Measurements from ENCODE around the gene SZRD1. TPM values are rescaled to one million over a fixed set of nuclear protein-coding genes. Genes with fewer than 3 reads are reported as not detected.

SZRD1 gene
- polyA plus RNA-seq, 1 donor from 2014 or later = 13.6 TPM

DNA sequence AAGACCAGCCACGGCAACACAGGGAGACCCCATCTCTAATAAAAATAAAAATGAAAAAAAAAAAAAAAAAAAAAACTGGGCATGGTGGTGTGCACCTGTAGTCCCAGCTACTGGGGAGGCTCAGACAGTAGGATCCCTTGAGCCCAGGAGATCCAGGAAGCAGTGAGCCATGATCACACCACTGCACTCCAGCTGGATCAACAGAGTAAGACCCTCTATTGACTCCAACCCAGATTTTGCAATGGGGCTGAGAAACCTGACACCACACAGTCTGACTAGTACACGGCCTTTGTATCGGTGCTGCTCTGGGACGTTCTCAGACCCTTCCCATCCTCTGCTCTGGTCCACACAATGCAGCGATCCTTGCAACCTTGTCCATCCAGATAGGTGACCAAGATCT lies 38.4 kb downstream of the SZRD1 start:
- Histone ChIP-seq H3K4me3 (ENCODE audit: low read length) (no peak overlapping the region), H3K36me3 (ENCODE audit: insufficient read depth, low read length) (no peaks in the 10 kb centered on the region), H4K20me1 (ENCODE audit: insufficient read depth) (no peaks in the 10 kb centered on the region), H3F3A (ENCODE audit: insufficient read depth, low read length, poor library complexity, severe bottlenecking) (no peaks in the 10 kb centered on the region), H3K9me2 (ENCODE audit: insufficient read depth, low read length) (no peaks in the 10 kb centered on the region), H2AFZ (ENCODE audit: low read depth, low read length) (no peak overlapping the region), H3K79me2 (replicated peaks; ENCODE audit: insufficient read depth, low read length) (no peaks in the 10 kb centered on the region), H3K9ac (ENCODE audit: low read length) (no peak overlapping the region), H3K4me2 (ENCODE audit: low read length) (no peak overlapping the region), H3K27ac (ENCODE audit: low read length) (no peak overlapping the region), H3K27me3 (ENCODE audit: insufficient read depth, low read depth, low read length) (no peaks in the 10 kb centered on the region), H3K9me3 (ENCODE audit: low read length) (no peaks in the 10 kb centered on the region)
- TF ChIP-seq RAD21 (conservative IDR thresholded peaks at IDR 0.05) (no peak), SMC3 (conservative IDR thresholded peaks at IDR 0.05; ENCODE audit: poor library complexity) (no peak), TAF1 (IDR thresholded peaks at IDR 0.05; ENCODE audit: low read depth) (no peak), POLR2AphosphoS5 (IDR thresholded peaks at IDR 0.05) (no peak), MXI1 (conservative IDR thresholded peaks at IDR 0.05; ENCODE audit: poor library complexity, severe bottlenecking) (no peak), EZH2 (IDR thresholded peaks at IDR 0.05; ENCODE audit: borderline replicate concordance, insufficient read depth, low read length, poor library complexity, severe bottlenecking) (no peak)
- TF ChIP-seq, protein P1, sequence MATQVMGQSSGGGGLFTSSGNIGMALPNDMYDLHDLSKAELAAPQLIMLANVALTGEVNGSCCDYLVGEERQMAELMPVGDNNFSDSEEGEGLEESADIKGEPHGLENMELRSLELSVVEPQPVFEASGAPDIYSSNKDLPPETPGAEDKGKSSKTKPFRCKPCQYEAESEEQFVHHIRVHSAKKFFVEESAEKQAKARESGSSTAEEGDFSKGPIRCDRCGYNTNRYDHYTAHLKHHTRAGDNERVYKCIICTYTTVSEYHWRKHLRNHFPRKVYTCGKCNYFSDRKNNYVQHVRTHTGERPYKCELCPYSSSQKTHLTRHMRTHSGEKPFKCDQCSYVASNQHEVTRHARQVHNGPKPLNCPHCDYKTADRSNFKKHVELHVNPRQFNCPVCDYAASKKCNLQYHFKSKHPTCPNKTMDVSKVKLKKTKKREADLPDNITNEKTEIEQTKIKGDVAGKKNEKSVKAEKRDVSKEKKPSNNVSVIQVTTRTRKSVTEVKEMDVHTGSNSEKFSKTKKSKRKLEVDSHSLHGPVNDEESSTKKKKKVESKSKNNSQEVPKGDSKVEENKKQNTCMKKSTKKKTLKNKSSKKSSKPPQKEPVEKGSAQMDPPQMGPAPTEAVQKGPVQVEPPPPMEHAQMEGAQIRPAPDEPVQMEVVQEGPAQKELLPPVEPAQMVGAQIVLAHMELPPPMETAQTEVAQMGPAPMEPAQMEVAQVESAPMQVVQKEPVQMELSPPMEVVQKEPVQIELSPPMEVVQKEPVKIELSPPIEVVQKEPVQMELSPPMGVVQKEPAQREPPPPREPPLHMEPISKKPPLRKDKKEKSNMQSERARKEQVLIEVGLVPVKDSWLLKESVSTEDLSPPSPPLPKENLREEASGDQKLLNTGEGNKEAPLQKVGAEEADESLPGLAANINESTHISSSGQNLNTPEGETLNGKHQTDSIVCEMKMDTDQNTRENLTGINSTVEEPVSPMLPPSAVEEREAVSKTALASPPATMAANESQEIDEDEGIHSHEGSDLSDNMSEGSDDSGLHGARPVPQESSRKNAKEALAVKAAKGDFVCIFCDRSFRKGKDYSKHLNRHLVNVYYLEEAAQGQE (IDR thresholded peaks at IDR 0.05; ENCODE audit: borderline replicate concordance) = no peak
- TF ChIP-seq, protein P2, sequence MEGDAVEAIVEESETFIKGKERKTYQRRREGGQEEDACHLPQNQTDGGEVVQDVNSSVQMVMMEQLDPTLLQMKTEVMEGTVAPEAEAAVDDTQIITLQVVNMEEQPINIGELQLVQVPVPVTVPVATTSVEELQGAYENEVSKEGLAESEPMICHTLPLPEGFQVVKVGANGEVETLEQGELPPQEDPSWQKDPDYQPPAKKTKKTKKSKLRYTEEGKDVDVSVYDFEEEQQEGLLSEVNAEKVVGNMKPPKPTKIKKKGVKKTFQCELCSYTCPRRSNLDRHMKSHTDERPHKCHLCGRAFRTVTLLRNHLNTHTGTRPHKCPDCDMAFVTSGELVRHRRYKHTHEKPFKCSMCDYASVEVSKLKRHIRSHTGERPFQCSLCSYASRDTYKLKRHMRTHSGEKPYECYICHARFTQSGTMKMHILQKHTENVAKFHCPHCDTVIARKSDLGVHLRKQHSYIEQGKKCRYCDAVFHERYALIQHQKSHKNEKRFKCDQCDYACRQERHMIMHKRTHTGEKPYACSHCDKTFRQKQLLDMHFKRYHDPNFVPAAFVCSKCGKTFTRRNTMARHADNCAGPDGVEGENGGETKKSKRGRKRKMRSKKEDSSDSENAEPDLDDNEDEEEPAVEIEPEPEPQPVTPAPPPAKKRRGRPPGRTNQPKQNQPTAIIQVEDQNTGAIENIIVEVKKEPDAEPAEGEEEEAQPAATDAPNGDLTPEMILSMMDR (IDR thresholded peaks at IDR 0.05; ENCODE audit: poor library complexity, severe bottlenecking) = no peak

DNA sequence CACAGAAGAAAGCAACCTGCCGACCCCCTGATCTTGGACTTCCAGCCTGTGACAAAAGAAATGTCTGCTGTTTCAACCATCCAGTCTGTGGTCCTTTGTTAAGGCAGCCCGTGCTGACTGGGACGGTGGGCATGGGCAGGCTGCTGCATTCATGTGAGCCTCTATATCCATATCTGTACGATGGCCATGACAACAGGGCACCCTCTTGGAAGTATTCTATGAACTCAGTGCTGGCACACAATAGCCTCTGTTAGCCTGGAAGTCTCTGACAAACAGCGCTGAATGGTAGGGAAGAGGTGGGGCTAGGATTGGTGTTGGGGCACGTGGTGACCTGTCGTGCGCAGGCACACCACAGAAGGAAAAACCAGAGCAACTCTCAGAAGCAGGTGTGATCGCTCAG lies 39.8 kb downstream of the SZRD1 start:
- no peaks in the 10 kb centered on the region for H3K27me3 ChIP-seq (ENCODE audit: insufficient read depth, low read depth, low read length)
- H3K9me2 ChIP-seq (ENCODE audit: insufficient read depth, low read length) = no peaks in the 10 kb centered on the region
- H3F3A ChIP-seq (ENCODE audit: insufficient read depth, low read length, poor library complexity, severe bottlenecking) = no peaks in the 10 kb centered on the region
- H2AFZ ChIP-seq (ENCODE audit: low read depth, low read length) = no peak overlapping the region
- no peaks in the 10 kb centered on the region for H3K9me3 ChIP-seq (ENCODE audit: low read length)
- H3K27ac ChIP-seq (ENCODE audit: low read length) = no peak overlapping the region
- H4K20me1 ChIP-seq (ENCODE audit: insufficient read depth) = no peaks in the 10 kb centered on the region
- H3K36me3 ChIP-seq (ENCODE audit: insufficient read depth, low read length) = no peaks in the 10 kb centered on the region
- no peak overlapping the region for H3K9ac ChIP-seq (ENCODE audit: low read length)
- no peak overlapping the region for H3K4me3 ChIP-seq (ENCODE audit: low read length)
- no peak overlapping the region for H3K4me2 ChIP-seq (ENCODE audit: low read length)
- TF ChIP-seq TAF1 (IDR thresholded peaks at IDR 0.05; ENCODE audit: low read depth) (no peak), POLR2AphosphoS5 (IDR thresholded peaks at IDR 0.05) (no peak), MXI1 (conservative IDR thresholded peaks at IDR 0.05; ENCODE audit: poor library complexity, severe bottlenecking) (no peak), EZH2 (IDR thresholded peaks at IDR 0.05; ENCODE audit: borderline replicate concordance, insufficient read depth, low read length, poor library complexity, severe bottlenecking) (no peak), RAD21 (conservative IDR thresholded peaks at IDR 0.05) (no peak), SMC3 (conservative IDR thresholded peaks at IDR 0.05; ENCODE audit: poor library complexity) (no peak), EP300 (conservative IDR thresholded peaks at IDR 0.05; ENCODE audit: poor library complexity, severe bottlenecking) (no peak)
- TF ChIP-seq, protein P1 (IDR thresholded peaks at IDR 0.05; ENCODE audit: borderline replicate concordance) = no peak
- TF ChIP-seq, protein P2 (IDR thresholded peaks at IDR 0.05; ENCODE audit: poor library complexity, severe bottlenecking) = no peak
- H3K79me2 ChIP-seq (replicated peaks; ENCODE audit: insufficient read depth, low read length) = no peaks in the 10 kb centered on the region

All from neural cell (in vitro differentiated cells).